HUES64 (cell line): ENCODE measurements around the gene DPP6.
"Not testable (repeated sequence)": the region's sequence is repeated elsewhere in the genome, so short reads cannot be mapped to it uniquely, and the experiment has no call there.

ENCODE experiments used
- H3K27ac ChIP-seq: 2 replicates; pipeline ENCODE4 v1.7.0; 2013; ENCODE audit warnings: low read depth, low read length, inconsistent platforms
- H3K27me3 ChIP-seq: 2 replicates; pipeline ENCODE4 v1.6.1; 2013; ENCODE audit warnings: mild to moderate bottlenecking, low read length; ENCODE audit not compliant: insufficient read depth
- H3K36me3 ChIP-seq: 2 replicates; pipeline ENCODE4 v1.6.1; 2013; ENCODE audit warnings: mild to moderate bottlenecking, low read length; ENCODE audit not compliant: insufficient read depth
- H3K4me1 ChIP-seq: 2 replicates; pipeline ENCODE4 v1.6.1; 2013; ENCODE audit warnings: mild to moderate bottlenecking, low read length, moderate library complexity; ENCODE audit not compliant: insufficient read depth
- H3K4me3 ChIP-seq: 2 replicates; pipeline ENCODE4 v1.5.1; 2013; ENCODE audit warnings: mild to moderate bottlenecking, low read length, moderate library complexity
- H3K9ac ChIP-seq: 2 replicates; pipeline ENCODE4 v1.6.1; 2013; ENCODE audit warnings: mild to moderate bottlenecking, low read depth, low read length
- H3K9me3 ChIP-seq: 2 replicates; pipeline ENCODE4 v1.6.1; 2013; ENCODE audit warnings: low read depth, low read length; ENCODE audit not compliant: insufficient read depth
- WGBS: fragments of 150-250, 120-280 bp; methylation state at CpG from one replicate; pipeline ENCODE4 v1.1.7; 2013; ENCODE audit warnings: missing lambda C conversion rate; 5-methylcytosine and 5-hydroxymethylcytosine counted together

DPP6 gene

DNA sequence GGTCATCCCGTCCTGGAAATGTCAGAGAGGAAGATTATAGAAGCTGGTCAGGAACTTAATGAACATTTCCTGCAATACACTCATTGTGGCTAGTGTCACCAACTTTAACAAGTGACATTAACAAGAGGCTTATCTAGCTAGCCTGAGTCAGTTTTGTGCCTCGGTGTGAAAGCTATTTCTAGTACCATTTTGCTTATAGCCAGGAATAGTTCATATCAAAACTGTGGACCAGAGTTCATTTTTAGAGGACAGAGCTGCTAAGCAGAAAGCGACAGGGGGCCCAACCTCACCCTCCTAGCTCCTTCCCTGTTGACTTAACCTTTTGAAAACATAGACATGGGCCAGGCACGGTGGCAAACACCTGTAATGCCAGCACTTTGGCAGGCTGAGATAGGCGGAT, 76.9 kb downstream of the DPP6 start:
- H3K9ac ChIP-seq, H3K9me3 ChIP-seq, H3K4me3 ChIP-seq, H3K4me1 ChIP-seq, H3K27me3 ChIP-seq, H3K36me3 ChIP-seq, H3K27ac ChIP-seq: not testable (repeated sequence)
- 76% methylated on average over 3 of the region's 5 CpGs for WGBS

DNA sequence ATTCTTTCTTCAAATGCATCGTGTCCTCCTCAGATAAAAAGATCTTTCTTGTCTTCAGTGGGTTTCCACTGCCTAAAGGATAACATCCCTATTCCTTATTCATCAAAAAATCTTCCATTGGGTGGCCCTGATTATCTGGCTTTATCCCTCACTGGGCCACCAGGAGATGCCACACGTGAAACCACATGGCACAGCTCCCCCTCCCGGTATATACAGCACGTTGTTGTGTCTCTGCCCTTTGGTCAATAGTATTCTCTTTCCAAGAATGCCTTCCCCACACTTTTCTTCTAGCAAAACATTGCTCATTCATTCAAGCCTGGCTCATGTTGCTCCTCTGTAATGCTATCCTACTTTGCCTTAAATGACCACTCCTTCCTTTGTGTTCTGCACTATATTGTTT, 80.4 kb downstream of the DPP6 start:
- H3K36me3 ChIP-seq, H3K9me3 ChIP-seq, H3K4me1 ChIP-seq, H3K27me3 ChIP-seq, H3K4me3 ChIP-seq, H3K27ac ChIP-seq, H3K9ac ChIP-seq: not testable (repeated sequence)
- 95% methylated on average over 1 of the region's 4 CpGs for WGBS

DNA sequence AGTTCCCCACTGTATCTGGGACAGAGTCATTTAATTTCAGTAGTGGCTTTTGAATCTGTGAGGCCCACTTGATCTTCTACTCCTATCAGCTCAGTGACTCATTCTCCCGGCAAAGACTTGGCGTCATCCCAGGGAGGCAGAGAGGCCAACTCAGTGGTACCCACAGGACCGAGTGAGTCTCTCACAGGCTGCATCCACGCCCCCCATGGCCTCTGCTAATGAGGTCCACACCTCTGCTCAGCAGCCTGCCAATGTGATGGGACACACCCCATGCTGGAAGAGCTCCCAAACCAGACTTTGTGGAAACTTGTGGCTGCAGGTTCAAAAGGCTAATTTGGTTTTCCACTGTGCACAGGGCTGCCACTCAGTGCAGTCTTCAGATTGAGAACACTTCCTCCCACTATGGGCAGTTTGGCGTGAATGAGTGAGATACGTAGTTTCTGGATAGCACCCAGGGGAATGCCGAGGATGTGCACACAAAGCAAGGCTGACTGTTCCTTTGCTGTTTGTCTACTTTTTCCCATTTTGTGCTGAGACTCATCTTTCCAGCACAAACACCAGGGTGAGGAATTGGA, 81.6 kb downstream of the DPP6 start:
- H3K27ac ChIP-seq, H3K4me1 ChIP-seq, H3K4me3 ChIP-seq, H3K9me3 ChIP-seq, H3K36me3 ChIP-seq, H3K27me3 ChIP-seq, H3K9ac ChIP-seq: not testable (repeated sequence)
- WGBS, result 96% methylated on average over 3 of the region's 7 CpGs

DNA sequence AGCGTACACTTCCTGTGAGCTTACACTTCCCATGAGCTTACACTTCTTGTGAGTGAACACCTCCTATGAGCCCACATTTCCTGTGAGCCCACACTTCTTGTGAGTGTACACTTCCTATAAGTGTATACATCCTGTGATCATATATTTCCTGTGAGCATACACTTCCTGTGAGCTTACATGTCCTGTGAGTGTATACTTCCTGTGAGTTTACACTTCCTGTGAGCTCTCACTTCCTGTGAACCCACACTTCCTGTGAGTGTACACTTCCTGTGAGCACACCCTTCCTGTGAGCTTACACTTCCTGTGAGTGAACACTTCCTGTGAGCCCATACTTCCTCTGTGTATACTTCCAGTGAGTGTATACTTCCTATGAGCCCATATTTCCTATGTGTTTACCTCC, 82.5 kb downstream of the DPP6 start:
- H3K27ac ChIP-seq, H3K36me3 ChIP-seq, H3K9me3 ChIP-seq, H3K27me3 ChIP-seq, H3K4me1 ChIP-seq, H3K4me3 ChIP-seq, H3K9ac ChIP-seq: not testable (repeated sequence)
- no CpG with 5 or more reads among the region's 1 CpG for WGBS

DNA sequence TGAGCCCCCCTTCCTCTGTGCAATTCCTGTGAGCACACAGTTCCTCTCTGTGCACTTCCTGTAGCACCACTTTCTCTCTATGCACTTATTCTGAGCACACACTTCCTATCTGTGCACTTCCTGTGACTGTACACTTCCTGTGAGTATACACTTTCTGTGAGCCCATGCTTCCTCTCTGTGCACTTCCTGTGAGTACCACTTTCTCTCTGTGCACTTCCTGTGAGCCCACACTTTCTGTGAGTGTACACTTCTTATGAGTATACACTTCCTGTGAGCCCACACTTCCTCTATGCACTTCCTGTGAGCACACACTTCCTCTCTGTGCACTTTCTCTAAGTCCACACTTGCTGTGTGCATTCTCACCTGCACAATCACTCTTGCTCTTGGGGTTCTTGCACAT, 83.4 kb downstream of the DPP6 start:
- H3K27ac ChIP-seq, H3K9me3 ChIP-seq, H3K9ac ChIP-seq, H3K36me3 ChIP-seq, H3K4me1 ChIP-seq, H3K4me3 ChIP-seq, H3K27me3 ChIP-seq: not testable (repeated sequence)

DNA sequence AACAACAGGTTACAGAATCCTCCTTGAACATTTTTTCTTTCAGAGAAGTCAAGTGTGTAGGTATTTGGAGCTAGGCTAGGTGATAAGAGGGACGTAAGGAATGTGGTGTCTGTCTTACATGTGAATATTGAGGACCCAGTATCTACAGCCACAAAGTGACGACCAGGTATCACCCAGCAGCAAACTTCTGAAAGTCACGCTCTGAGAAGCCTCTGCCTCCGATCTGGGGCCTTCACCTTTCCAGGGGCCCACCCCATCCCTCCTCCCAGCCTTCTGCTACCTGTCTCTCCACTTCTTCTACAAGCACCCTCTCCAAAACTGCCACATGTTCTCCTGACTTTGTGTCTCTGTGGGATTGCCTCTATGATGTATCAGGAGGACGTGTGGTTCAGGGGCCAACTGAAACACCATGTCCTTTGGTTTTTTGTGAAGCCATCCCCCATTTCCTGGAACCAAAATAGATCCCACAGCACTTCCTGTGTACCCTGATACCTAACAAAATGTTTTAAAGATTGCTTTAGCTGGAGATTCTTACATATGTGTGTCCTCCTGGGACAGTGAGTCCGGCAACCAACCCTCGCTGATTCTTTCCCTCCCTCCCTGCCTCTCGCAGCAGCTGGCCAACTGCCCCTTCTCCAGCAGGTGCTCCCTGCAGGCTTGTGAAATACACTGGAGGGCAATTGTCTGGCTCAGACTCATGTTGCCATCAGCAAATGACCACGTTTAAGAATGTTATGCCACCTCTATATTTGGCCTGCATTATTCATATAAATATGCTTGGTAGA, 93.9 kb downstream of the DPP6 start:
- H3K4me3 ChIP-seq, H3K27me3 ChIP-seq, H3K9me3 ChIP-seq, H3K4me1 ChIP-seq, H3K27ac ChIP-seq, H3K9ac ChIP-seq, H3K36me3 ChIP-seq: not testable (repeated sequence)
- 91% methylated on average over 5 of the region's 9 CpGs for WGBS

DNA sequence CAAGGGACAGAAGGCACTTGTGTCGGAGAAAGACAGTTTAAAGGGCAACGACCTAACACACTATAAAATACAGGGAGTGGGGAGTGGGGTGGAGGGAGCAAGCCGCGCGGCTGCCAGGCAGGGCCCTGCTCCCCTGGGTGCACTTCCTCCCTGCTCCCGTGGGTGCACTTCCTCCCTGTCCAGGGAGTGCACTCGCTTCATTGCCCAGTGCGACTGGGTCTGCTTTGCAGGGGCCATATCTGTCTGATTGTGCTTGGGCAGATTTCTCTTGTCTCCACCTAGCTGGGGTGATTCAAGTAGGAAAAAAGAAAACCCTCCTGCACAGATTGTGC, 94.5 kb downstream of the DPP6 start:
- H3K9me3 ChIP-seq, H3K36me3 ChIP-seq, H3K9ac ChIP-seq, H3K4me1 ChIP-seq, H3K27me3 ChIP-seq, H3K4me3 ChIP-seq, H3K27ac ChIP-seq: not testable (repeated sequence)
- WGBS, result no CpG with 5 or more reads among the region's 8 CpGs

DNA sequence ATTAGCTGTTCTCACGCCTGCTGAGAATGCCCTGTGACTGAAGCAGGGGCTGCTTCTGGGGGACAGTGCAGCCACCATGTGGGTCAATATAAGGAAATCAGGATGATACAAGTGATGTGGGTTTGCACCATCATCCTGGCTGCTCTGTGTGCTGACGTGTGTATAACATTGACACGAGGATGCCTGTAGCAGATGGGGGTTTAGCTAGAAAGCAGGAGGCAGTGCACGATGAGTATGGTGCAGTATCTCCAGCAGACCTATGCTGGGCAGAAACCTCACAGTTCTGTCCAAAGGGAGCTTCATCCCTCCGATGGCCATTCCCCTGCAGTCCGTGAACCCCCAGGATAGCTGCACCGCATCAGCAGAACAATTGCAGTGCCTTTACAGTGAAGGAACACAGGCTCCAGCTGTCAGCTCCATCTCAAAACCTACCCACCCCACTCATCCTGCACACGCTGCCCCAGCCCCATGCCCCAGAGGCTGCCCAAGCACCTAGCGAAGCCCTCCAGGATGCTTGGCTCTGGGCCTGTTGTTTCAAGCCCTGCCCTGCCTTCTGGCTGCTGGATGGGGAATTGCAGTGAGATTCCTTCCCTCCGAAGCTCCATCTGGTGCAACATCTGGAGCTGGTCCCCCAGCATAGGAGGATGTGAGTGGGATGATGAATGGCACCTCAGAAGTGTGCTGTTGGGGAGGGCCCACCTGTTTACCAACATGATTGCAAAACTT, 96.8 kb downstream of the DPP6 start:
- 88% methylated on average over 7 of the region's 10 CpGs for WGBS
- not testable (repeated sequence) for H3K4me3 ChIP-seq

DNA sequence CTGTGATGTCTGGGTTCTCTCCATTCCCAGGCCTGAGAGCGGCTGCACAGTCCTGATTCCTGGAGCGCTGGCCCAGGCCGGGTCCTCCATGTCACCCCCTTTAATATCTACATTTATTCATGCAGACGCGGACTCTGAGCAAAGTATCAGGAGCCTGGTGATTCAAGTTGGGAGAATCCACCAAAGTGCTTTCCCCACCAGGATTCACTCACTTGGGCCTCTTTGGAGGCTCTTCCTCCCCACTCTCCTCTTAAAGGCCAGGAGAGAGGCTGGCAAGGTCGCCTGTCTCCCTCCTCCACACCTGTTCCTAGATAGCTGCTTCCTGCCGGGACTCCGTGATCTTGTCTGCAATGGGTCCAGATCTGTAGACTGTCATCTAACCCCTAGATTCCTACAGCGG, 98.5 kb downstream of the DPP6 start:
- H3K36me3 ChIP-seq, H3K9me3 ChIP-seq, H3K9ac ChIP-seq, H3K27ac ChIP-seq, H3K4me3 ChIP-seq, H3K27me3 ChIP-seq, H3K4me1 ChIP-seq: not testable (repeated sequence)
- WGBS, result 94% methylated on average over 9 of the region's 9 CpGs

More for the DNA sequence above, 96.8 kb downstream of the DPP6 start:
- H3K36me3 ChIP-seq, H3K4me1 ChIP-seq, H3K9me3 ChIP-seq, H3K9ac ChIP-seq, H3K27ac ChIP-seq, H3K27me3 ChIP-seq: not testable (repeated sequence)

DNA sequence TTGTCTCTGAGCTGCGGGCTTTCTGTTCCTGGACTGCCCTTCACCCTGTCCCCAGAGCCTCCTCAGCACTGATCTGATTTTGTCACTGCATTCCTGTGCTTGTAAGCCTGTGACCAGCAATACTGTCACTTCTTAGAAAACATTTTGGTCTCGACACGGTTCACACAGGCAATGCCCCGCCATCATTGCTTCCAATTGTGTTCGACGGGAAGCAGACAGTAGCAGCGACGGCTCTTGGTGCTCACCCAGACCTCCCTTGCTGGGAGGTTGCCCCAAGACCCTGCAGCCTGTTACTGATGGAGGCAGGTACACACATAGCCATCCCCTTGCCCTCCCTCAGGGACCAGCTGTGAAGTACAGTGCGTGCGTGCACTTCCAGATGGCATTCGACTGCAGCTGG, 99.1 kb downstream of the DPP6 start:
- H3K4me3 ChIP-seq, H3K27ac ChIP-seq, H3K9me3 ChIP-seq, H3K27me3 ChIP-seq, H3K36me3 ChIP-seq, H3K9ac ChIP-seq, H3K4me1 ChIP-seq: not testable (repeated sequence)
- WGBS, result 93% methylated on average over 11 of the region's 11 CpGs

DNA sequence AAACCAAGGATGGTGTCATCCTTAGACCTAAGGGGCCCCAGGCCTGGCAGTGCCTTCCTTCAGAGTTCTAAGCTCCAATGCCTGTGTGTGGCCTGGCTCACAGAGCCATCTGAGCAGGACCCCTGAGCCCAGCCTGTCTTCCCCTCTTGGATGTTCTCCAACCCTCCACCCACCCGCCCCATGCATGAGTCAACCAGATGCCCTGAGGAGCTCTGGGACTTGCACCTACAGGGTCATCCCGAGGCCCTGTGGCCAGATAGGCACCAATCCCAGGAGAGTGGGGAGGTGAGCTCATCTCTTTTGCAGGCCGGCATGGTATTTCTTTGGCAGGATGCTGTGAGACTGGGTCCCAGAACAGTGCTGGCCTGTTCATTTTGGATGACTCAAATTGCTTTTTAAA, 103.7 kb downstream of the DPP6 start:
- H3K27me3 ChIP-seq, H3K27ac ChIP-seq, H3K36me3 ChIP-seq, H3K9ac ChIP-seq, H3K4me1 ChIP-seq, H3K9me3 ChIP-seq, H3K4me3 ChIP-seq: not testable (repeated sequence)
- 80% methylated on average over 2 of the region's 3 CpGs for WGBS

DNA sequence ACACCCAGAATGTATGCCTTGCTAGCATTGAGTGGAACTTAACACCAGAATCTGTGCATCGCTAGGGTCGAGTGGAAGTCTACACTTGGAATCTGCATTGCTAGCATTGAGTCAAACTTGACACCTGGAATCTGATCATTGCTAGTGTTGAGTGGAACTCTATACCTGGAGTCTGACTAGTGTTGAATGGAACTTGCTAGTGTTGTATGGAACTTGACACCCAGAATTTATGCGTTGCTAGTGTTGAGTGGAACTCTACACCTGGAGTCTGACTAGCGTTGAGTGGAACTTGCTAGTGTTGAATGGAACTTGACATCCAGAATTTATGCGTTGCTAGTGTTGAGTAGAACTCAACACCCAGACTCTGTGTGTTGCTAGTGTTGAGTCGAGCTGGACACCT, 110.7 kb downstream of the DPP6 start:
- WGBS, result 98% methylated on average over 3 of the region's 6 CpGs
- not testable (repeated sequence) for H3K9ac ChIP-seq, H3K4me1 ChIP-seq

More for the DNA sequence above, 110.7 kb downstream of the DPP6 start:
- H3K36me3 ChIP-seq, H3K4me3 ChIP-seq, H3K9me3 ChIP-seq, H3K27me3 ChIP-seq, H3K27ac ChIP-seq: not testable (repeated sequence)
